K562 (cell line): ENCODE results near the gene PCDH9. TPM values are rescaled to one million over a fixed set of nuclear protein-coding genes. Genes with fewer than 3 reads are reported as not detected.
A peak's percentile ranks its signal among the peaks of the same experiment; 100 is the strongest.

Experiments used
- ATAC-seq: fragments of 200-7000 bp; cut with Tn5 transposase; 3 replicates; pipeline ENCODE4 v1.9.1; 2020; ENCODE audit warnings: moderate library complexity
- BruUV-seq: library from RNA; stranded (reverse); fragments of 400-500 nt; replicated peaks from 2 replicates; lab custom pipeline; 2021; lab: Mats Ljungman, UMichigan
- CTCF ChIA-PET: fragments of 300-600 bp; formaldehyde crosslinking; extraction: SDS; loops from one replicate; lab custom pipeline; 2021; ENCODE audit warnings: low intra/inter-chr PET ratio; lab: Yijun Ruan, JAX
- POLR2A ChIA-PET: fragments of 300-600, 350-650 bp; sonication (Branson Sonifier 250); formaldehyde crosslinking; extraction: SDS; loops from one replicate; lab custom pipeline; 2021; ENCODE audit warnings: antibody characterized with exemption, inconsistent platforms; lab: Yijun Ruan, JAX
- DNase-seq, 4 experiments: peaks; one replicate each; pipeline versions ENCODE4 v3.0.0 to v3.0.0-alpha.2; 2011 to 2018; ENCODE audit warnings: low spot score in 3 of 4, mixed read lengths in 3 of 4; ENCODE audit errors: extremely low read depth in 1 of 4
- FAIRE-seq: peaks from 2 replicates; lab custom pipeline; 2011; peaks lifted over from hg19 to GRCh38; lab: Jason Lieb, UNC
- H2AFZ ChIP-seq: 2 replicates; pipeline ENCODE4 v1.6.0; 2011; ENCODE audit warnings: low read depth, low read length, control low read depth, inconsistent platforms
- H3K27ac ChIP-seq: fragments of 200-600 bp; 3 replicates; pipeline ENCODE4 v1.8.0; 2011; ENCODE audit warnings: low read depth, mild to moderate bottlenecking, control low read depth, inconsistent platforms, low read length, moderate library complexity, mixed read lengths; ENCODE audit errors: extremely low read depth
- H3K27me3 ChIP-seq, 2 experiments: fragments of 300-600 bp in 1 of 2; 2 replicates in 1 of 2; 3 replicates in 1 of 2; pipeline versions ENCODE4 v1.6.0 to v1.8.0; 2011; ENCODE audit warnings: inconsistent platforms in 2 of 2, low read length in 2 of 2, mild to moderate bottlenecking in 1 of 2, mixed read lengths in 1 of 2, moderate library complexity in 1 of 2; ENCODE audit not compliant: control insufficient read depth in 2 of 2, insufficient read depth in 2 of 2
- H3K36me3 ChIP-seq: fragments of 300-600 bp; 3 replicates; pipeline ENCODE4 v1.8.0; 2011; ENCODE audit warnings: mild to moderate bottlenecking, low read length, inconsistent platforms; ENCODE audit not compliant: control insufficient read depth, insufficient read depth
- H3K4me1 ChIP-seq, 2 experiments: fragments of 200-600 bp in 1 of 2; replicated peaks in 1 of 2; 2 replicates in 1 of 2; 3 replicates in 1 of 2; pipeline versions ENCODE4 v1.5.1 to v1.8.0; 2011; ENCODE audit warnings: inconsistent platforms in 2 of 2, low read length in 2 of 2, mild to moderate bottlenecking in 1 of 2, mixed read lengths in 1 of 2, moderate library complexity in 1 of 2; ENCODE audit not compliant: control insufficient read depth in 2 of 2, insufficient read depth in 2 of 2
- H3K4me2 ChIP-seq: 2 replicates; pipeline ENCODE4 v1.6.1; 2011; ENCODE audit warnings: low read length, control low read depth, inconsistent platforms, mixed read lengths; ENCODE audit not compliant: insufficient read depth
- H3K4me3 ChIP-seq: fragments of 200-600 bp; sonication (generic), shearing (Covaris generic); 2 replicates; pipeline ENCODE4 v1.5.1; 2016; ENCODE audit warnings: control low read depth, inconsistent platforms
- H3K79me2 ChIP-seq: fragments of 200-600 bp; 3 replicates; pipeline ENCODE4 v1.8.0; 2011; ENCODE audit warnings: low read length, inconsistent platforms; ENCODE audit not compliant: control insufficient read depth, insufficient read depth
- H3K9ac ChIP-seq, 2 experiments: 2 replicates each; pipeline versions ENCODE4 v1.6.0 to v1.6.1; 2011; ENCODE audit warnings: low read depth in 2 of 2, low read length in 2 of 2, control low read depth in 1 of 2, inconsistent platforms in 1 of 2, mild to moderate bottlenecking in 1 of 2, mixed read lengths in 1 of 2; ENCODE audit not compliant: insufficient read depth in 1 of 2
- H3K9me1 ChIP-seq: one replicate; pipeline ENCODE4 v1.6.0; 2011; ENCODE audit warnings: inconsistent platforms, mild to moderate bottlenecking, low read length, moderate library complexity; ENCODE audit not compliant: control insufficient read depth, insufficient read depth
- H3K9me3 ChIP-seq: replicated peaks from 2 replicates; pipeline ENCODE4 v1.5.1; 2011; ENCODE audit warnings: low read depth, low read length, inconsistent platforms; ENCODE audit not compliant: control insufficient read depth, insufficient read depth
- H4K20me1 ChIP-seq: replicated peaks from 2 replicates; pipeline ENCODE4 v1.6.1; 2011; ENCODE audit warnings: low read length, inconsistent platforms, mixed read lengths; ENCODE audit not compliant: control insufficient read depth, insufficient read depth
- ARID2 ChIP-seq: fragments of 450-650 bp; IDR thresholded peaks from 2 replicates; pipeline ENCODE4 v1.6.1; 2017; ENCODE audit warnings: antibody characterized with exemption, mild to moderate bottlenecking
- C11orf30 ChIP-seq: fragments of 450-650 bp; IDR thresholded peaks from 2 replicates; pipeline ENCODE4 v1.6.1; 2016; ENCODE audit warnings: low read depth, mild to moderate bottlenecking
- CBFA2T2 ChIP-seq: fragments of 450-650 bp; conservative IDR thresholded peaks from 2 replicates; pipeline ENCODE4 v1.6.1; 2017; ENCODE audit warnings: mild to moderate bottlenecking
- DDX20 ChIP-seq: fragments of 450-650 bp; IDR thresholded peaks from 2 replicates; pipeline ENCODE4 v1.6.1; 2016; ENCODE audit warnings: missing genetic modification characterization, low read depth, mild to moderate bottlenecking, missing compliant biosample characterization, moderate library complexity
- EHMT2 ChIP-seq: fragments of 450-650 bp; IDR thresholded peaks from 2 replicates; pipeline ENCODE4 v1.6.1; 2018; ENCODE audit warnings: antibody characterized with exemption
- KDM1A ChIP-seq, 2 experiments: fragments of 450-650 bp; IDR thresholded peaks; 2 replicates each; pipeline ENCODE4 v1.6.1; 2016; ENCODE audit warnings: mild to moderate bottlenecking in 2 of 2
- MAFG ChIP-seq: fragments of 450-650 bp; conservative IDR thresholded peaks from 2 replicates; pipeline ENCODE4 v1.6.1; 2016; ENCODE audit warnings: missing genetic modification characterization, missing compliant biosample characterization
- RBM34 ChIP-seq: fragments of 200-400 bp; formaldehyde crosslinking; IDR thresholded peaks from 2 replicates; pipeline ENCODE4 v1.6.1; 2018; ENCODE audit warnings: low read length, borderline replicate concordance; ENCODE audit not compliant: insufficient read depth
- THRA ChIP-seq: fragments of 450-650 bp; IDR thresholded peaks from 2 replicates; pipeline ENCODE4 v1.6.1; 2017; ENCODE audit warnings: mild to moderate bottlenecking, moderate library complexity
- YY1 ChIP-seq, 3 experiments: IDR thresholded peaks; 2 replicates each; pipeline ENCODE4 v1.6.1; 2011; ENCODE audit warnings: low read length in 2 of 3, mild to moderate bottlenecking in 2 of 3, moderate library complexity in 2 of 3, borderline replicate concordance in 1 of 3, control low read depth in 1 of 3, low read depth in 1 of 3; ENCODE audit not compliant: insufficient read depth in 3 of 3, insufficient replicate concordance in 2 of 3, control insufficient read depth in 1 of 3, insufficient read length in 1 of 3; ENCODE audit errors: extremely low read depth in 1 of 3
- ZBTB43 ChIP-seq: sonication (generic); formaldehyde crosslinking; IDR thresholded peaks from 2 replicates; pipeline ENCODE4 v1.8.0; 2023; ENCODE audit warnings: mild to moderate bottlenecking, missing genetic modification reagents
- ZNF175 ChIP-seq: fragments of 200-800 bp; sonication (Bioruptor generic); IDR thresholded peaks from 2 replicates; pipeline ENCODE4 v1.6.1; 2016; ENCODE audit warnings: low read depth, mild to moderate bottlenecking, missing genetic modification characterization, missing compliant biosample characterization
- ZNF3 ChIP-seq: fragments of 250-450 bp; sonication (Bioruptor Pico); IDR thresholded peaks from 2 replicates; pipeline ENCODE4 v1.5.0; 2021; ENCODE audit warnings: mild to moderate bottlenecking, moderate library complexity
- ZNF316 ChIP-seq: fragments of 450-650 bp; IDR thresholded peaks from 2 replicates; pipeline ENCODE4 v1.6.1; 2016
- WGBS: fragments of 100-300 bp; shearing (Covaris generic); methylation state at CpG from one replicate; pipeline ENCODE4 v1.1.6; 2016; ENCODE audit warnings: low coverage, mixed read lengths; ENCODE audit not compliant: insufficient coverage; ENCODE audit errors: missing lambda C conversion rate; 5-methylcytosine and 5-hydroxymethylcytosine counted together
- in situ Hi-C: fragments of 300-500 bp; cut with MboI; formaldehyde crosslinking; loops from 4 replicates; pipeline ENCODE4 v1.15.0; 2018; ENCODE audit warnings: inconsistent platforms, mixed read lengths
- intact Hi-C: fragments of 100-400 bp; cut with micrococcal nuclease; formaldehyde crosslinking; loops from 2 replicates; pipeline ENCODE4 v1.14.2; 2022
- polyA plus RNA-seq, 8 experiments: library from polyadenylated mRNA; depleted of rRNA in 4 of 8; stranded (reverse) in 5 of 8; unstranded in 3 of 8; fragments of >200 nt; fragmentation: Nextera tagmentation in 2 of 8; fragmentation: Illumina TruSeq in 1 of 8; extraction: Ambion mirVana in 2 of 8; extraction: Trizol in 1 of 8; gene quantifications; 2 replicates each; pipeline versions ENCODE4 v1.2.1 to v1.2.3, GENCODE V29; 2011 to 2014; ENCODE audit warnings: inconsistent platforms in 1 of 8, missing spikeins in 1 of 8
- total RNA-seq, 7 experiments: library from RNA; depleted of rRNA in 6 of 7; stranded (reverse); fragments of >200 nt in 6 of 7; fragmentation: Illumina TruSeq in 2 of 7; extraction: Trizol in 2 of 7; gene quantifications; 2 replicates each; pipeline versions ENCODE4 v1.2.1 to v1.2.3, GENCODE V29; 2011 to 2021; ENCODE audit warnings: low replicate concordance in 1 of 7
- TF ChIP-seq, protein P1 (sequence below): IDR thresholded peaks from 3 replicates; pipeline ENCODE4 v1.6.1; 2011; ENCODE audit warnings: borderline replicate concordance, mild to moderate bottlenecking, moderate library complexity; ENCODE audit not compliant: insufficient read length; ENCODE audit errors: extremely low read depth
- TF ChIP-seq, protein P2 (sequence below): fragments of 450-650 bp; IDR thresholded peaks from 2 replicates; pipeline ENCODE4 v1.6.1; 2017; ENCODE audit warnings: antibody characterized with exemption

Gene PCDH9
- total and polyA plus RNA-seq, 9 of the 15 experiments (the other 6 are each of a cell fraction or from before 2014, with no cell fraction given), result 1.1 to 6.7 (median 4.9) TPM

DNA sequence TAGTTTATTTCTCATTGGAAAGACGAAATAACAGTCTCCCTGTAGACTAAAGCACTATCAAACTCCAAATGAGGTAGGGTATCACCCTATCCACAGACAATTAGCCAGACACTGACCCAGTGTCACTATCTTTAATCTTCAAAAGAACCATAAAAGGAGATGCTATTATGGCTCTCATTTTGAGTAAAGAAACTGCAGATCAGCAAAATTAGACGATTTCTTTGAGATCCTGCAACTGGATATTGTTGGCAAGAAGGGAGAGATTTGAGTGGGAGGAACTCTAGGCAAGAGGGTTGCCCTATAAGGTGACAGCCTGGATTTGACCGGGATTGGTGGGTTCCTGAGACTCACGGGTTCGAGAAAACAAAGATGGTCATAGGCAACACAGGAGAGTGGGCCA is 71.2 kb downstream of the PCDH9 start:
- no TSS peak for BruUV-seq
- in situ Hi-C loops (no loop called here), intact Hi-C loops (no loop called here)
- Histone ChIP-seq H3K9me3 (no peaks in the 10 kb centered on the region), H3K9ac (no peak overlapping the region), H3K4me2 (no peak overlapping the region), H3K9me1 (no peaks in the 10 kb centered on the region), H3K36me3 (no peaks in the 10 kb centered on the region), H3K79me2 (no peaks in the 10 kb centered on the region), H3K4me1 (no peaks in the 10 kb centered on the region; a peak in 1 of 5 replicates), H3K27ac (no peak overlapping the region), H4K20me1 (no peaks in the 10 kb centered on the region), H2AFZ (no peak overlapping the region), H3K27me3 (no peaks in the 10 kb centered on the region), H3K4me3 (no peak overlapping the region)
- 19% methylated on average over 5 of the region's 5 CpGs for WGBS
- no peak; the same call in 2 of the 3 replicates for ATAC-seq
- POLR2A ChIA-PET, result interaction anchor here (0.6 kb wide), 1 partner anchor 49 kb away, joined by 3 read pairs; no protein-coding TSS in a partner anchor
- DNase-seq, result no peak
- CTCF ChIA-PET, result no interaction called here
- FAIRE-seq, result no peak
- no peak for TF ChIP-seq ARID2
- no peak for TF ChIP-seq ZNF3
- no peak for TF ChIP-seq YY1 (IDR thresholded peaks at IDR 0.05; ENCODE audit: borderline replicate concordance in 1 of 3, control insufficient read depth in 1 of 3, extremely low read depth in 1 of 3, insufficient read depth in 3 of 3, insufficient read length in 1 of 3, insufficient replicate concordance in 2 of 3, low read depth in 1 of 3, low read length in 2 of 3)
- peak; percentile 75 for TF ChIP-seq C11orf30
- TF ChIP-seq DDX20 (tag), result no peak
- TF ChIP-seq, protein P1, sequence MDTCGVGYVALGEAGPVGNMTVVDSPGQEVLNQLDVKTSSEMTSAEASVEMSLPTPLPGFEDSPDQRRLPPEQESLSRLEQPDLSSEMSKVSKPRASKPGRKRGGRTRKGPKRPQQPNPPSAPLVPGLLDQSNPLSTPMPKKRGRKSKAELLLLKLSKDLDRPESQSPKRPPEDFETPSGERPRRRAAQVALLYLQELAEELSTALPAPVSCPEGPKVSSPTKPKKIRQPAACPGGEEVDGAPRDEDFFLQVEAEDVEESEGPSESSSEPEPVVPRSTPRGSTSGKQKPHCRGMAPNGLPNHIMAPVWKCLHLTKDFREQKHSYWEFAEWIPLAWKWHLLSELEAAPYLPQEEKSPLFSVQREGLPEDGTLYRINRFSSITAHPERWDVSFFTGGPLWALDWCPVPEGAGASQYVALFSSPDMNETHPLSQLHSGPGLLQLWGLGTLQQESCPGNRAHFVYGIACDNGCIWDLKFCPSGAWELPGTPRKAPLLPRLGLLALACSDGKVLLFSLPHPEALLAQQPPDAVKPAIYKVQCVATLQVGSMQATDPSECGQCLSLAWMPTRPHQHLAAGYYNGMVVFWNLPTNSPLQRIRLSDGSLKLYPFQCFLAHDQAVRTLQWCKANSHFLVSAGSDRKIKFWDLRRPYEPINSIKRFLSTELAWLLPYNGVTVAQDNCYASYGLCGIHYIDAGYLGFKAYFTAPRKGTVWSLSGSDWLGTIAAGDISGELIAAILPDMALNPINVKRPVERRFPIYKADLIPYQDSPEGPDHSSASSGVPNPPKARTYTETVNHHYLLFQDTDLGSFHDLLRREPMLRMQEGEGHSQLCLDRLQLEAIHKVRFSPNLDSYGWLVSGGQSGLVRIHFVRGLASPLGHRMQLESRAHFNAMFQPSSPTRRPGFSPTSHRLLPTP, result no peak
- TF ChIP-seq EHMT2, result no peak
- no peak for TF ChIP-seq ZNF175
- no peak for TF ChIP-seq THRA
- TF ChIP-seq MAFG (tag), result peak; percentile 79
- TF ChIP-seq KDM1A (IDR thresholded peaks at IDR 0.05), result no peak
- TF ChIP-seq ZNF316, result peak; percentile 78
- no peak for TF ChIP-seq RBM34
- no peak for TF ChIP-seq CBFA2T2
- TF ChIP-seq, protein P2, sequence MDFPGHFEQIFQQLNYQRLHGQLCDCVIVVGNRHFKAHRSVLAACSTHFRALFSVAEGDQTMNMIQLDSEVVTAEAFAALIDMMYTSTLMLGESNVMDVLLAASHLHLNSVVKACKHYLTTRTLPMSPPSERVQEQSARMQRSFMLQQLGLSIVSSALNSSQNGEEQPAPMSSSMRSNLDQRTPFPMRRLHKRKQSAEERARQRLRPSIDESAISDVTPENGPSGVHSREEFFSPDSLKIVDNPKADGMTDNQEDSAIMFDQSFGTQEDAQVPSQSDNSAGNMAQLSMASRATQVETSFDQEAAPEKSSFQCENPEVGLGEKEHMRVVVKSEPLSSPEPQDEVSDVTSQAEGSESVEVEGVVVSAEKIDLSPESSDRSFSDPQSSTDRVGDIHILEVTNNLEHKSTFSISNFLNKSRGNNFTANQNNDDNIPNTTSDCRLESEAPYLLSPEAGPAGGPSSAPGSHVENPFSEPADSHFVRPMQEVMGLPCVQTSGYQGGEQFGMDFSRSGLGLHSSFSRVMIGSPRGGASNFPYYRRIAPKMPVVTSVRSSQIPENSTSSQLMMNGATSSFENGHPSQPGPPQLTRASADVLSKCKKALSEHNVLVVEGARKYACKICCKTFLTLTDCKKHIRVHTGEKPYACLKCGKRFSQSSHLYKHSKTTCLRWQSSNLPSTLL, result no peak
- no peak for TF ChIP-seq ZBTB43
